ENCODE measurements around the gene CDKN2AIP. TPM values are rescaled to one million over a fixed set of nuclear protein-coding genes. Genes with fewer than 3 reads are reported as not detected.
A peak's percentile ranks its signal among the peaks of the same experiment; 100 is the strongest.

The CDKN2AIP gene
- total and polyA plus RNA-seq, 4 donors: 9.1 to 19.6 (median 11.4) TPM

- Histone ChIP-seq H3K4me1 (ENCODE audit: control insufficient read depth in 5 of 5, insufficient read depth in 5 of 5, low read length in 5 of 5) (peaks cover 0 to 7% (median 2%) of the 10 kb centered on the region in 5 donors), H3K27ac (ENCODE audit: low read depth in 1 of 2, low read length in 1 of 2) (peak overlapping the region in 1 of 2 donors; percentile 69), H3K9me3 (ENCODE audit: control insufficient read depth in 4 of 4, insufficient read depth in 3 of 4, low read length in 3 of 4) (no peaks in the 10 kb centered on the region), H3K4me3 (no peak overlapping the region), H3K27me3 (ENCODE audit: control insufficient read depth in 3 of 3, insufficient read depth in 3 of 3, low read length in 2 of 3) (no peaks in the 10 kb centered on the region), H3K36me3 (ENCODE audit: control insufficient read depth in 4 of 4, insufficient read depth in 4 of 4, low read length in 4 of 4) (no peaks in the 10 kb centered on the region), H3K9ac (ENCODE audit: insufficient read depth in 1 of 2, low read length in 2 of 2) (peak overlapping the region; percentile 86 to 90)
- peak; percentile 92 to 95 (median 93) for DNase-seq
- 0 to 1% methylated on average over 32 of the region's 32 CpGs for WGBS, 2 donors
- TF ChIP-seq, protein P1, sequence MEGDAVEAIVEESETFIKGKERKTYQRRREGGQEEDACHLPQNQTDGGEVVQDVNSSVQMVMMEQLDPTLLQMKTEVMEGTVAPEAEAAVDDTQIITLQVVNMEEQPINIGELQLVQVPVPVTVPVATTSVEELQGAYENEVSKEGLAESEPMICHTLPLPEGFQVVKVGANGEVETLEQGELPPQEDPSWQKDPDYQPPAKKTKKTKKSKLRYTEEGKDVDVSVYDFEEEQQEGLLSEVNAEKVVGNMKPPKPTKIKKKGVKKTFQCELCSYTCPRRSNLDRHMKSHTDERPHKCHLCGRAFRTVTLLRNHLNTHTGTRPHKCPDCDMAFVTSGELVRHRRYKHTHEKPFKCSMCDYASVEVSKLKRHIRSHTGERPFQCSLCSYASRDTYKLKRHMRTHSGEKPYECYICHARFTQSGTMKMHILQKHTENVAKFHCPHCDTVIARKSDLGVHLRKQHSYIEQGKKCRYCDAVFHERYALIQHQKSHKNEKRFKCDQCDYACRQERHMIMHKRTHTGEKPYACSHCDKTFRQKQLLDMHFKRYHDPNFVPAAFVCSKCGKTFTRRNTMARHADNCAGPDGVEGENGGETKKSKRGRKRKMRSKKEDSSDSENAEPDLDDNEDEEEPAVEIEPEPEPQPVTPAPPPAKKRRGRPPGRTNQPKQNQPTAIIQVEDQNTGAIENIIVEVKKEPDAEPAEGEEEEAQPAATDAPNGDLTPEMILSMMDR (IDR thresholded peaks at IDR 0.05; ENCODE audit: control extremely low read depth, extremely low read depth): peak; percentile 85
- peak; percentile 98 for ATAC-seq (ENCODE audit: insufficient read depth, low FRiP score)
These were observed 37.3 kb upstream of the CDKN2AIP start for GRCh38 chr4:183407128-183407585.

DNA sequence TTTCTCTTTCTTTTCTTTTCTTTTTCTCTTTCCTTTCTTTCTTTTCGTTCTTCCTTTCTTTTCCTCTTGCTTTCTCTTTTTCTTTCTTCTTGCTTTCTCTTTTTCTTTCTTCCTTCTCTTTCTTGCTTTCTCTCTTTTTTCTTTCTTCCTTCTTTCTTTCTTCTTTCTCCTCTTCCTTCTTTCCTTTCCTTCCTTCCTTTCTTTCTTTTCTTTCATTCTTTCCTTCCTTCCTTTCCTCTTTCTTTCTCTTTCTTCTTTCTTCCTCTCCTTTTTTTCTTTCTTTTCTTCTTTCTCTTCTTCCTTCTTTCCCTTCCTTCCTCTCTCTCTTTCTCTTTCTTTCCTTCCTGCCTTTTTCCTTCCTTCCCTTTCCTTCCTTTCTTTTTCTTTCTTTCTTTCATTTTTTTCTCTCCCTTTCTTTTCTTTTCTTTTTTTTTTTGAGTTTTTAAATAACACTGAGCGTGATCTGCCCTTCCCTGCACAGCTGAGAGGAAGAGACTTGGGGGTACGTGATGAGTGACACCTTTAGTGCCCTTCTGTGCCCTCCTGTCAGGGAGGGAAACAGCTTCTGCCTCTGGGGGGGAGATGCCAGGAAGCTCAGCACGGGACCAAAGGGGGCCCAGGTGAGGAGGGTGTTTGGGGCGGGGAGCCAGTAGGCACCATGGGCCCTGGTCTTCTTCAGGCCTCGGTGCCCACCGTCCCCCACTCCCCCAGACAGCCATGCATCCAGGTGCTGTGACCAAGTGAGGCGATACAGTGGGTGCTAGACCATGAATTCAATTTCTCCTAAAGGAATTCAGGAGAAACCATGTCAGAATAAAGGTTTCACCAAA lies 36.6 kb upstream of the CDKN2AIP start:
- Histone ChIP-seq H3K4me1 (ENCODE audit: control insufficient read depth in 5 of 5, insufficient read depth in 5 of 5, low read length in 5 of 5) (peaks cover 0 to 7% (median 3%) of the 10 kb centered on the region in 5 donors), H3K9ac (ENCODE audit: insufficient read depth in 1 of 2, low read length in 2 of 2) (peak overlapping the region; percentile 86 to 90), H3K4me3 (no peak overlapping the region), H3K36me3 (ENCODE audit: control insufficient read depth in 4 of 4, insufficient read depth in 4 of 4, low read length in 4 of 4) (no peaks in the 10 kb centered on the region), H3K9me3 (ENCODE audit: control insufficient read depth in 4 of 4, insufficient read depth in 3 of 4, low read length in 3 of 4) (no peaks in the 10 kb centered on the region), H3K27me3 (ENCODE audit: control insufficient read depth in 3 of 3, insufficient read depth in 3 of 3, low read length in 2 of 3) (no peaks in the 10 kb centered on the region), H3K27ac (ENCODE audit: low read depth in 1 of 2, low read length in 1 of 2) (no peak overlapping the region)
- 77 to 80% methylated on average over 8 of the region's 8 CpGs for WGBS, 2 donors
- no peak for DNase-seq
- TF ChIP-seq, protein P1 (IDR thresholded peaks at IDR 0.05; ENCODE audit: control extremely low read depth, extremely low read depth): no peak
- ATAC-seq (ENCODE audit: insufficient read depth, low FRiP score): no peak

GRCh38 chr4:183408796-183409195 lies 35.6 kb upstream of the CDKN2AIP start:
- Histone ChIP-seq H3K4me3 (no peak overlapping the region), H3K36me3 (ENCODE audit: control insufficient read depth in 4 of 4, insufficient read depth in 4 of 4, low read length in 4 of 4) (no peaks in the 10 kb centered on the region), H3K9ac (ENCODE audit: insufficient read depth in 1 of 2, low read length in 2 of 2) (no peak overlapping the region), H3K4me1 (ENCODE audit: control insufficient read depth in 5 of 5, insufficient read depth in 5 of 5, low read length in 5 of 5) (peaks cover 0 to 7% (median 7%) of the 10 kb centered on the region in 5 donors), H3K27ac (ENCODE audit: low read depth in 1 of 2, low read length in 1 of 2) (no peak overlapping the region), H3K27me3 (ENCODE audit: control insufficient read depth in 3 of 3, insufficient read depth in 3 of 3, low read length in 2 of 3) (no peaks in the 10 kb centered on the region), H3K9me3 (ENCODE audit: control insufficient read depth in 4 of 4, insufficient read depth in 3 of 4, low read length in 3 of 4) (no peaks in the 10 kb centered on the region)
- ATAC-seq (ENCODE audit: insufficient read depth, low FRiP score): no peak
- 49 to 60% methylated on average over 8 of the region's 8 CpGs for WGBS, 2 donors
- TF ChIP-seq, protein P1 (IDR thresholded peaks at IDR 0.05; ENCODE audit: control extremely low read depth, extremely low read depth): no peak
- peak in 2 of 3 donors; percentile 50 to 68 for DNase-seq

Measured in lung (tissue), 12 donors.